ENCODE results near the gene NDRG3.
"Not testable (repeated sequence)": the region's sequence is repeated elsewhere in the genome, so short reads cannot be mapped to it uniquely, and the experiment has no call there.

NDRG3 gene

GRCh38 chr20:36655004-36655403, 90.9 kb downstream of the NDRG3 start:
- no peak for FAIRE-seq
- TF ChIP-seq POLR2A (IDR thresholded peaks at IDR 0.05; ENCODE audit: low read depth, low read length): no peak
- no peak for DNase-seq (ENCODE audit: insufficient read length, low spot score)

GRCh38 chr20:36654506-36654905, 91.4 kb downstream of the NDRG3 start:
- TF ChIP-seq POLR2A (IDR thresholded peaks at IDR 0.05; ENCODE audit: low read depth, low read length): no peak
- DNase-seq (ENCODE audit: insufficient read length, low spot score): no peak
- FAIRE-seq: no peak

DNA sequence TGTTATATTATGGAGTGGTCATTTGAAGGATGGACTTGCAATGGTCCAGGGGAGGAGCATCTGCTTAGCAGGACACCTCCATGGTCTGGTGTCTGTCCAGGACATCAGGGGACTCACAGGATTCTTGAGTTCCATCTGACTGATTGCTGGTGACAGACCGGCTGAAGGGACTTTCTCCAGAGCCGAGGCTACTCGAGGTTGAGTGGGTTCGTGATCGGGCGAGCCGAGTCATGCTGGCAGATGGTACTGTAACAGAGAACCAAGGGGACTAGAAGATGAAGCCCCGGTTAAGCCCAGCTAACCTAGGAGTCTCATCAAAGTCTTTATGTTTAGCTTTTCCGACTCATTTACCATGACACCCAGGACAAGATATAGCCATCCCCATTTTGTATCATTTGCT, 92.4 kb downstream of the NDRG3 start:
- FAIRE-seq: no peak
- no peak for TF ChIP-seq POLR2A (IDR thresholded peaks at IDR 0.05; ENCODE audit: low read depth, low read length)
- DNase-seq (ENCODE audit: insufficient read length, low spot score): no peak

GRCh38 chr20:36647196-36648121, 98.4 kb downstream of the NDRG3 start:
- DNase-seq (ENCODE audit: insufficient read length, low spot score) (no peak), FAIRE-seq (no peak)
- no peak for TF ChIP-seq POLR2A (IDR thresholded peaks at IDR 0.05; ENCODE audit: low read depth, low read length)

DNA sequence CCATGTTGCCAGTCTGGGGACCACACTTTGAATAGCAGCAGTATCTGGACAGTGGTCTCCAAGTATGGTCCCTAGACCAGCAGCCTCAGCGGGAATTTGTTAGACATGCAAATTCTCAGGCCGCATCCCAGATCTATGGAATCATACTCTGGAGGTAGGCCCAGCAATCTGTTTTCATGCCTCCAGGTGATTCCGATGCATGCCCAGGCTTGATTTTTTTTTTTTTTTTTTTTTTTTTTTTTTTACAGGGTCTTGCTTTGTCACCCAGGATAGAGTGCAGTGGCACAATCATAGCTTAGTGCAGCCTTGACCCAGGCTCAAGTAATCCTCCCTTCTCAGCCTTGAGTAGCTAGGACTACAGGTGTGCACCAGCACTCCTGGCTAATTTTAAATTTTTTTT, 99.2 kb downstream of the NDRG3 start:
- FAIRE-seq: no peak
- no peak for TF ChIP-seq POLR2A (IDR thresholded peaks at IDR 0.05; ENCODE audit: low read depth, low read length)

DNA sequence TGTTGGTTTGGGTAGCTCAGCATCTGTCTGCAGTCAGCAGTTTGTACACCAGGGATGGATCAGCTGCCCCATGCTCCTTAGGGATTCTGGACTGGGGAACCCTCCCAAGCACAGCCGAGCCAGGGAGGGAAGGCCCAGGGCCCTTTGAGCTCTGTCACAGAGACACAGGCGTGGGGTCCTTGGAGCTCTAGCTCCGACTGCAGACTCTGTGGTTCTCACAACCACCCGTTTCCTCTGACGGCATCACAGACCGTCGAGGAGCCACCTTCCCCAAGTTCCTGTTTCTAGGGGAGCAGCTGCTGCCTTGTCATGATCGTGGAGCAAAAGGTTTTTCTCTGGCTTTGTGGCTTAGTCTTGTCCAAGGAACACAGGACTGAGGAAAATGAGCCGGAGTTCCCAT, 99.9 kb downstream of the NDRG3 start, which contains the start of gene SLA2:
SLA2 (minus strand) TSS at position 199 of the 400 bp plus-strand sequence. CDS start 4,861 bp downstream, outside the sequence.
- no peak for TF ChIP-seq POLR2A (IDR thresholded peaks at IDR 0.05; ENCODE audit: low read depth, low read length)
- no peak for DNase-seq (ENCODE audit: insufficient read length, low spot score)
- no peak for FAIRE-seq

More for the DNA sequence above, 99.2 kb downstream of the NDRG3 start:
- DNase-seq (ENCODE audit: insufficient read length, low spot score): no peak

GRCh38 chr20:36645353-36645752, 100.5 kb downstream of the NDRG3 start:
- TF ChIP-seq POLR2A (IDR thresholded peaks at IDR 0.05; ENCODE audit: low read depth, low read length): no peak
- FAIRE-seq: no peak
- no peak for DNase-seq (ENCODE audit: insufficient read length, low spot score)

DNA sequence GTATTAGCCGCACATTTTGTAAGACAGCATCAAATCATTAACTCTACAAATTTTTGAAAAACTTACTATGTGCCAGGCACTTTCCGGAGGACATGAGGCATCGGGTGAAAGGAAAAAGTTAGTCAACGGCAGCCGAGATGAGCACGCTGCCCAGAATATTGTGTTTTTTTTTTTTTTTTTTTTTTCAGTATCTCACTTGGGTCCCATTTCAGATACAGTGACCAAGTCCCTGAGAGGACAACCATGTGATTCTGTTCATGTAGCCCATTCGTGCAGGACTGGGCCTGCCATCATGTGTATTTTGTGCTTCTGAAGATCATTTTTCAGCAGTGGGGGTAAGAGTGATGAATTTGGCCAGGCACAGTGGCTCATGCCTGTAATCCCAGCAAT, 101.2 kb downstream of the NDRG3 start:
- no peak for DNase-seq (ENCODE audit: insufficient read length, low spot score)

DNA sequence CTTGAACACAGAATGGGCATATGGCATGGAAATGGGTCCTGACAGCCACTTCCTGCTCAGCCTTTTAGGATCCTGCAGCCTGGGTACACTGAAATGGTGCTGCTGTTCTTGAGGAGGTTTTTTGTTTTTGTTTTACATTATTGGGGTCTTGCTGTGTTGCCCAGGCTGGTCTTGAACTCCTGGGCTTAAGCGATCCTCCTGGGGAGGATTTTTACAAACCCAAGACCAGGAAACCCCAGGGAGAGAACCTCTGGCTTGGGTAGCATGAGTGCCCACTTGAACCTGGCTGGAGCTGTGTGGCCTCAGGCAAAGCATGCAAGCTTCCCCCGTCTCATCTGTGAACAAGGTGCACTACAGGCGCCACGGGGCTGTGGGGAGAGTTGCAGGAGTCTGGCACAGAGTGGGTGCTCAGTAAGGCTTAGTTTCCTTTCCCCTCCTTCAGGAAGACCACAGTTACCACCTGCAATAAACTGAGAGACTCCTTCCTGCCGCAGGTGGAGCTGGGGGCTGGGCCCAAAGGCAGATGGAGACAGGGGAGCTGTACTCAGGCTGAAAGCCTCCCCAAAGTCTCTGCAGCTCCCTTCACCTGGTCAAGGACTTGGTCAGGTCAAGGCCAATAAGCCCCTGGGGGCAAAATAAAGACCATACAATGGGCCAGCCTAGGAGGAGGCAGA, 101.7 kb downstream of the NDRG3 start:
- no peak for DNase-seq (ENCODE audit: insufficient read length, low spot score)
- no peak for TF ChIP-seq POLR2A (IDR thresholded peaks at IDR 0.05; ENCODE audit: low read depth, low read length)
- no peak for FAIRE-seq

More for the DNA sequence above, 101.2 kb downstream of the NDRG3 start:
- no peak for FAIRE-seq
- TF ChIP-seq POLR2A (IDR thresholded peaks at IDR 0.05; ENCODE audit: low read depth, low read length): no peak

GRCh38 chr20:36642136-36642535, 103.8 kb downstream of the NDRG3 start:
- no peak for TF ChIP-seq POLR2A (IDR thresholded peaks at IDR 0.05; ENCODE audit: low read depth, low read length)
- FAIRE-seq (no peak), DNase-seq (ENCODE audit: insufficient read length, low spot score) (no peak)

DNA sequence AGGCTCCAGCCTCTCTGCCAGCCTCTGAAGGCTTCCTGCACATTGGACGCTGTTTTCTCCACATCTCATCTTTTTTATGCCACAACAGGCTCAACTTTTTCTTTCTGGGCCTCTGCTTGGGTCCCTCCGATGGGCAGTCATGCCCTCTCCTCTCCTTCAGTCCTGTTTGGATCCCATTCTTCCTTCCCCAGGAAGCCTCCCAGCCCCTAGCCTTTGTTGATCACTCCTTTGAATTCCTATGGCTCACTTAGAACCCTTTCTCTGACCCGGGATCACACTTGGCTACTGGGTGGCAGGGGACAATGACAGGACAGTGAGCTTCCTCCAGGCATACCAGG, 104.4 kb downstream of the NDRG3 start:
- no peak for FAIRE-seq
- DNase-seq (ENCODE audit: insufficient read length, low spot score): no peak
- no peak for TF ChIP-seq POLR2A (IDR thresholded peaks at IDR 0.05; ENCODE audit: low read depth, low read length)

GRCh38 chr20:36638876-36639400, 107.0 kb downstream of the NDRG3 start:
- not testable (repeated sequence) for FAIRE-seq; DNase-seq (ENCODE audit: insufficient read length, low spot score)

GRCh38 chr20:36634342-36634741, 111.5 kb downstream of the NDRG3 start:
- no peak for DNase-seq (ENCODE audit: insufficient read length, low spot score)
- no peak for TF ChIP-seq POLR2A (IDR thresholded peaks at IDR 0.05; ENCODE audit: low read depth, low read length)
- FAIRE-seq: no peak

- DNase-seq (ENCODE audit: insufficient read length, low spot score) (no peak), FAIRE-seq (no peak)
- no peak for TF ChIP-seq POLR2A (IDR thresholded peaks at IDR 0.05; ENCODE audit: low read depth, low read length)
Observed at GRCh38 chr20:36633285-36633772, 112.6 kb downstream of the NDRG3 start.
